HEK293 (cell line): ENCODE measurements around the gene CCND3.

Experiments used
- ELK4 ChIP-seq: IDR thresholded peaks from 2 replicates; pipeline ENCODE4 v1.6.1; 2011; ENCODE audit warnings: mild to moderate bottlenecking, low read depth, low read length, borderline replicate concordance
- FEZF1 ChIP-seq: fragments of 450-650 bp; formaldehyde crosslinking; IDR thresholded peaks from 2 replicates; pipeline ENCODE4 v1.5.1; 2016; ENCODE audit warnings: missing biosample characterization, missing genetic modification characterization
- GFI1B ChIP-seq: fragments of 450-650 bp; formaldehyde crosslinking; IDR thresholded peaks from 2 replicates; pipeline ENCODE4 v1.5.1; 2016; ENCODE audit warnings: missing biosample characterization, missing genetic modification characterization
- KLF8 ChIP-seq: fragments of 450-650 bp; formaldehyde crosslinking; IDR thresholded peaks from 2 replicates; pipeline ENCODE4 v1.5.1; 2016; ENCODE audit warnings: missing biosample characterization, missing genetic modification characterization
- PATZ1 ChIP-seq: fragments of 450-650 bp; formaldehyde crosslinking; IDR thresholded peaks from 2 replicates; pipeline ENCODE4 v1.5.1; 2016; ENCODE audit warnings: missing biosample characterization, missing genetic modification characterization
- SCRT2 ChIP-seq: fragments of 450-650 bp; formaldehyde crosslinking; IDR thresholded peaks from 2 replicates; pipeline ENCODE4 v1.5.1; 2016; ENCODE audit warnings: missing biosample characterization, missing genetic modification characterization
- SP3 ChIP-seq: fragments of 450-650 bp; formaldehyde crosslinking; IDR thresholded peaks from 2 replicates; pipeline ENCODE4 v1.5.1; 2016; ENCODE audit warnings: missing biosample characterization, missing genetic modification characterization
- TCF7L2 ChIP-seq: IDR thresholded peaks from 2 replicates; pipeline ENCODE4 v1.6.1; 2011; ENCODE audit warnings: low read depth, mild to moderate bottlenecking, inconsistent platforms, low read length, moderate library complexity, borderline replicate concordance
- ZBTB20 ChIP-seq: fragments of 450-650 bp; formaldehyde crosslinking; IDR thresholded peaks from 2 replicates; pipeline ENCODE4 v1.5.1; 2016; ENCODE audit warnings: missing biosample characterization, missing genetic modification characterization
- ZBTB21 ChIP-seq: fragments of 450-650 bp; formaldehyde crosslinking; IDR thresholded peaks from 2 replicates; pipeline ENCODE4 v1.5.1; 2017; ENCODE audit warnings: missing biosample characterization, missing genetic modification characterization
- ZIC2 ChIP-seq: fragments of 450-650 bp; formaldehyde crosslinking; IDR thresholded peaks from 2 replicates; pipeline ENCODE4 v1.5.1; 2016; ENCODE audit warnings: missing biosample characterization, missing genetic modification characterization
- ZNF148 ChIP-seq: fragments of 450-650 bp; formaldehyde crosslinking; IDR thresholded peaks from 2 replicates; pipeline ENCODE4 v1.5.0; 2017; ENCODE audit warnings: missing biosample characterization, missing genetic modification characterization, borderline replicate concordance
- ZNF24 ChIP-seq: fragments of 450-650 bp; formaldehyde crosslinking; IDR thresholded peaks from 2 replicates; pipeline ENCODE4 v1.5.1; 2016; ENCODE audit warnings: missing biosample characterization, missing genetic modification characterization
- ZNF266 ChIP-seq: fragments of 450-650 bp; formaldehyde crosslinking; IDR thresholded peaks from 2 replicates; pipeline ENCODE4 v1.5.1; 2016; ENCODE audit warnings: missing biosample characterization, missing genetic modification characterization, low read depth
- ZNF335 ChIP-seq: fragments of 450-650 bp; formaldehyde crosslinking; conservative IDR thresholded peaks from 2 replicates; pipeline ENCODE4 v1.5.1; 2016; ENCODE audit warnings: missing biosample characterization, missing genetic modification characterization
- ZNF391 ChIP-seq: fragments of 450-650 bp; formaldehyde crosslinking; IDR thresholded peaks from 2 replicates; pipeline ENCODE4 v1.5.1; 2016; ENCODE audit warnings: low read depth, missing biosample characterization, missing genetic modification characterization, borderline replicate concordance
- ZNF394 ChIP-seq: fragments of 450-650 bp; formaldehyde crosslinking; IDR thresholded peaks from 2 replicates; pipeline ENCODE4 v1.5.1; 2016; ENCODE audit warnings: missing biosample characterization, missing genetic modification characterization, mild to moderate bottlenecking, moderate library complexity, borderline replicate concordance
- ZNF48 ChIP-seq: fragments of 450-650 bp; formaldehyde crosslinking; IDR thresholded peaks from 2 replicates; pipeline ENCODE4 v1.5.1; 2016; ENCODE audit warnings: missing biosample characterization, missing genetic modification characterization
- ZNF513 ChIP-seq: fragments of 450-650 bp; IDR thresholded peaks from 2 replicates; pipeline ENCODE4 v1.5.1; 2018; ENCODE audit warnings: missing biosample characterization, missing genetic modification characterization
- ZNF529 ChIP-seq: fragments of 450-650 bp; formaldehyde crosslinking; IDR thresholded peaks from 2 replicates; pipeline ENCODE4 v1.5.1; 2017; ENCODE audit warnings: missing genetic modification characterization, missing biosample characterization; ENCODE audit not compliant: insufficient replicate concordance
- ZNF549 ChIP-seq: fragments of 450-650 bp; IDR thresholded peaks from 2 replicates; pipeline ENCODE4 v1.5.1; 2018; ENCODE audit warnings: missing biosample characterization, missing genetic modification characterization, mild to moderate bottlenecking, inconsistent platforms, moderate library complexity
- ZNF626 ChIP-seq: fragments of 450-650 bp; sonication (Bioruptor Pico); formaldehyde crosslinking; IDR thresholded peaks from 2 replicates; pipeline ENCODE4 v1.5.1; 2018; ENCODE audit warnings: missing biosample characterization, missing genetic modification characterization, inconsistent platforms
- ZNF645 ChIP-seq: fragments of 450-650 bp; formaldehyde crosslinking; IDR thresholded peaks from 2 replicates; pipeline ENCODE4; 2016; ENCODE audit warnings: missing biosample characterization, missing genetic modification characterization
- ZNF664 ChIP-seq: fragments of 450-650 bp; formaldehyde crosslinking; IDR thresholded peaks from 2 replicates; pipeline ENCODE4 v1.5.1; 2016; ENCODE audit warnings: missing biosample characterization, missing genetic modification characterization
- ZNF830 ChIP-seq: fragments of 450-650 bp; IDR thresholded peaks from 2 replicates; pipeline ENCODE4 v1.5.0; 2018; ENCODE audit warnings: missing biosample characterization, missing genetic modification characterization, low read depth, mild to moderate bottlenecking, moderate library complexity
- ZSCAN18 ChIP-seq: fragments of 450-650 bp; formaldehyde crosslinking; IDR thresholded peaks from 2 replicates; pipeline ENCODE4 v1.5.1; 2016; ENCODE audit warnings: missing biosample characterization, missing genetic modification characterization
- ZSCAN5A ChIP-seq: fragments of 450-650 bp; formaldehyde crosslinking; IDR thresholded peaks from 2 replicates; pipeline ENCODE4 v1.5.1; 2016; ENCODE audit warnings: missing biosample characterization, missing genetic modification characterization
- ZXDB ChIP-seq: fragments of 450-650 bp; formaldehyde crosslinking; IDR thresholded peaks from 2 replicates; pipeline ENCODE4 v1.5.1; 2016; ENCODE audit warnings: missing biosample characterization, missing genetic modification characterization

The CCND3 gene

GRCh38 chr6:41920921-41921711, 20.5 kb downstream of the CCND3 start, which contains the start of the genes BYSL and MED20 (continued):
- TF ChIP-seq FEZF1 (tag by site-specific recombination) = no peak
- no peak; the same call in 1 of the 2 replicates for TF ChIP-seq ZNF513
- no peak for TF ChIP-seq ZNF148 (tag by site-specific recombination)
- TF ChIP-seq ELK4 = no peak
- no peak for TF ChIP-seq GFI1B
- no peak for TF ChIP-seq ZNF626 (tag by site-specific recombination)
- no peak for TF ChIP-seq ZNF266 (tag by site-specific recombination)
- no peak for TF ChIP-seq ZNF549 (tag by site-specific recombination)
- TF ChIP-seq ZNF664 (tag by site-specific recombination) = no peak
- no peak for TF ChIP-seq ZNF529 (tag by site-specific recombination)
- TF ChIP-seq TCF7L2 = no peak
- TF ChIP-seq KLF8 (tag by site-specific recombination) = peak; percentile 100
- TF ChIP-seq ZIC2 (tag by site-specific recombination) = peak; percentile 79
- TF ChIP-seq ZNF830 (tag by site-specific recombination) = no peak
- TF ChIP-seq ZXDB (tag by site-specific recombination) = peak; percentile 90
- no peak for TF ChIP-seq SCRT2 (tag by site-specific recombination)
- no peak for TF ChIP-seq ZNF645 (tag by site-specific recombination)
- peak; percentile 96 for TF ChIP-seq ZBTB21 (tag by site-specific recombination)
- TF ChIP-seq ZSCAN5A (tag by site-specific recombination) = no peak
- peak; percentile 98 for TF ChIP-seq SP3
- TF ChIP-seq ZSCAN18 (tag by site-specific recombination) = no peak; the same call in 1 of the 2 replicates
- no peak for TF ChIP-seq ZNF48
- TF ChIP-seq ZBTB20 (tag by site-specific recombination) = peak; percentile 91
- peak; percentile 36; the same call in 1 of the 2 replicates for TF ChIP-seq PATZ1
- TF ChIP-seq ZNF394 (tag by site-specific recombination) = peak; percentile 64
- no peak for TF ChIP-seq ZNF391 (tag by site-specific recombination)
- TF ChIP-seq ZNF24 (tag by site-specific recombination) = 0 out of 2 replicates have a peak, but pooled peaks have one; percentile 44
- TF ChIP-seq ZNF335 (tag by site-specific recombination) = peak; percentile 4; the same call in 1 of the 2 replicates
